ENCODE results near the gene RTBDN. TPM values are rescaled to one million over a fixed set of nuclear protein-coding genes. Genes with fewer than 3 reads are reported as not detected.

Gene RTBDN
- total and polyA plus RNA-seq, 10 of the 15 experiments (the other 5 are each of a cell fraction or from before 2014, with no cell fraction given) = 0.45 TPM; not detected in 9

DNA sequence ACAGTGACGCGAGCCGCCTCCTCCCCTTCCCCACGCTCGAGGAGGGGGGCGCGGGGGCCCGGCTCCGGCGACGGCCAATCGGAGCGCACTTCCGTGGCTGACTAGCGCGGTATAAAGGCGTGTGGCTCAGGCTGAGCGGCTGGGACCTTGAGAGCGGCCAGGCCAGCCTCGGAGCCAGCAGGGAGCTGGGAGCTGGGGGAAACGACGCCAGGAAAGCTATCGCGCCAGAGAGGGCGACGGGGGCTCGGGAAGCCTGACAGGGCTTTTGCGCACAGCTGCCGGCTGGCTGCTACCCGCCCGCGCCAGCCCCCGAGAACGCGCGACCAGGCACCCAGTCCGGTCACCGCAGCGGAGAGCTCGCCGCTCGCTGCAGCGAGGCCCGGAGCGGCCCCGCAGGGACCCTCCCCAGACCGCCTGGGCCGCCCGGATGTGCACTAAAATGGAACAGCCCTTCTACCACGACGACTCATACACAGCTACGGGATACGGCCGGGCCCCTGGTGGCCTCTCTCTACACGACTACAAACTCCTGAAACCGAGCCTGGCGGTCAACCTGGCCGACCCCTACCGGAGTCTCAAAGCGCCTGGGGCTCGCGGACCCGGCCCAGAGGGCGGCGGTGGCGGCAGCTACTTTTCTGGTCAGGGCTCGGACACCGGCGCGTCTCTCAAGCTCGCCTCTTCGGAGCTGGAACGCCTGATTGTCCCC lies 42.9 kb downstream of the RTBDN start, which contains the start of gene JUNB (continued):
- TF ChIP-seq SMARCA5 (IDR thresholded peaks at IDR 0.05) (peak; percentile 66), POU2F2 (IDR thresholded peaks at IDR 0.05; ENCODE audit: borderline replicate concordance, low read depth, low read length) (peak; percentile 100), BCL3 (IDR thresholded peaks at IDR 0.05; ENCODE audit: borderline replicate concordance, insufficient read depth, low read depth, low read length, poor library complexity, severe bottlenecking) (peak; percentile 80), CREM (IDR thresholded peaks at IDR 0.05; ENCODE audit: low read depth) (peak; percentile 92), ZBED1 (IDR thresholded peaks at IDR 0.05; ENCODE audit: borderline replicate concordance) (peak; percentile 97), IKZF2 (IDR thresholded peaks at IDR 0.05) (peak; percentile 48 to 61), HCFC1 (IDR thresholded peaks at IDR 0.05; ENCODE audit: low read length) (peak; percentile 57), KAT2A (conservative IDR thresholded peaks at IDR 0.05; ENCODE audit: control insufficient read depth, low read depth, low read length) (no peak), POLR2AphosphoS2 (IDR thresholded peaks at IDR 0.05; ENCODE audit: low read depth, low read length) (peak; percentile 100), NR2F1 (conservative IDR thresholded peaks at IDR 0.05) (peak; percentile 79), JUNB (IDR thresholded peaks at IDR 0.05) (no peak), RUNX3 (IDR thresholded peaks at IDR 0.05; ENCODE audit: low read length) (no peak), MTA2 (IDR thresholded peaks at IDR 0.05; ENCODE audit: low read depth) (no peak), KDM1A (IDR thresholded peaks at IDR 0.05; ENCODE audit: borderline replicate concordance) (no peak), SIN3A (IDR thresholded peaks at IDR 0.05; ENCODE audit: low read depth, low read length) (peak; percentile 79; the same call in 1 of the 2 replicates), EP300 (IDR thresholded peaks at IDR 0.05; ENCODE audit: borderline replicate concordance in 1 of 2, control insufficient read depth in 1 of 2, low read depth in 2 of 2, low read length in 2 of 2) (peak; percentile 14 to 78; a peak in 3 of 4 replicates), NFYB (IDR thresholded peaks at IDR 0.05; ENCODE audit: insufficient read depth, low read depth, low read length) (peak; percentile 67; the same call in 1 of the 2 replicates), EED (IDR thresholded peaks at IDR 0.05; ENCODE audit: low read depth) (peak; percentile 69), BCL11A (IDR thresholded peaks at IDR 0.05; ENCODE audit: low read depth, low read length) (peak; percentile 40; the same call in 1 of the 2 replicates), ZBTB33 (IDR thresholded peaks at IDR 0.05) (no peak)
- TF ChIP-seq, protein P1, sequence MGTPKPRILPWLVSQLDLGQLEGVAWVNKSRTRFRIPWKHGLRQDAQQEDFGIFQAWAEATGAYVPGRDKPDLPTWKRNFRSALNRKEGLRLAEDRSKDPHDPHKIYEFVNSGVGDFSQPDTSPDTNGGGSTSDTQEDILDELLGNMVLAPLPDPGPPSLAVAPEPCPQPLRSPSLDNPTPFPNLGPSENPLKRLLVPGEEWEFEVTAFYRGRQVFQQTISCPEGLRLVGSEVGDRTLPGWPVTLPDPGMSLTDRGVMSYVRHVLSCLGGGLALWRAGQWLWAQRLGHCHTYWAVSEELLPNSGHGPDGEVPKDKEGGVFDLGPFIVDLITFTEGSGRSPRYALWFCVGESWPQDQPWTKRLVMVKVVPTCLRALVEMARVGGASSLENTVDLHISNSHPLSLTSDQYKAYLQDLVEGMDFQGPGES (IDR thresholded peaks at IDR 0.05) = no peak
- TF ChIP-seq, protein P2, sequence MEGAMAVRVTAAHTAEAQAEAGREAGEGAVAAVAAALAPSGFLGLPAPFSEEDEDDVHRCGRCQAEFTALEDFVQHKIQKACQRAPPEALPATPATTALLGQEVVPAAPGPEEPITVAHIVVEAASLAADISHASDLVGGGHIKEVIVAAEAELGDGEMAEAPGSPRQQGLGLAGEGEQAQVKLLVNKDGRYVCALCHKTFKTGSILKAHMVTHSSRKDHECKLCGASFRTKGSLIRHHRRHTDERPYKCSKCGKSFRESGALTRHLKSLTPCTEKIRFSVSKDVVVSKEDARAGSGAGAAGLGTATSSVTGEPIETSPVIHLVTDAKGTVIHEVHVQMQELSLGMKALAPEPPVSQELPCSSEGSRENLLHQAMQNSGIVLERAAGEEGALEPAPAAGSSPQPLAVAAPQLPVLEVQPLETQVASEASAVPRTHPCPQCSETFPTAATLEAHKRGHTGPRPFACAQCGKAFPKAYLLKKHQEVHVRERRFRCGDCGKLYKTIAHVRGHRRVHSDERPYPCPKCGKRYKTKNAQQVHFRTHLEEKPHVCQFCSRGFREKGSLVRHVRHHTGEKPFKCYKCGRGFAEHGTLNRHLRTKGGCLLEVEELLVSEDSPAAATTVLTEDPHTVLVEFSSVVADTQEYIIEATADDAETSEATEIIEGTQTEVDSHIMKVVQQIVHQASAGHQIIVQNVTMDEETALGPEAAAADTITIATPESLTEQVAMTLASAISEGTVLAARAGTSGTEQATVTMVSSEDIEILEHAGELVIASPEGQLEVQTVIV (IDR thresholded peaks at IDR 0.05; ENCODE audit: borderline replicate concordance, partially characterized antibody) = peak; percentile 71
- TF ChIP-seq, protein P3, sequence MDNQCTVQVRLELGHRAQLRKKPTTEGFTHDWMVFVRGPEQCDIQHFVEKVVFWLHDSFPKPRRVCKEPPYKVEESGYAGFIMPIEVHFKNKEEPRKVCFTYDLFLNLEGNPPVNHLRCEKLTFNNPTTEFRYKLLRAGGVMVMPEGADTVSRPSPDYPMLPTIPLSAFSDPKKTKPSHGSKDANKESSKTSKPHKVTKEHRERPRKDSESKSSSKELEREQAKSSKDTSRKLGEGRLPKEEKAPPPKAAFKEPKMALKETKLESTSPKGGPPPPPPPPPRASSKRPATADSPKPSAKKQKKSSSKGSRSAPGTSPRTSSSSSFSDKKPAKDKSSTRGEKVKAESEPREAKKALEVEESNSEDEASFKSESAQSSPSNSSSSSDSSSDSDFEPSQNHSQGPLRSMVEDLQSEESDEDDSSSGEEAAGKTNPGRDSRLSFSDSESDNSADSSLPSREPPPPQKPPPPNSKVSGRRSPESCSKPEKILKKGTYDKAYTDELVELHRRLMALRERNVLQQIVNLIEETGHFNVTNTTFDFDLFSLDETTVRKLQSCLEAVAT (IDR thresholded peaks at IDR 0.05) = peak; percentile 95
